LNCaP clone FGC (cell line): ENCODE data around the gene SLC25A26.

ENCODE experiments used
- DNase-seq: peaks from one replicate; pipeline ENCODE4 v3.0.0-alpha.2; 2011; ENCODE audit warnings: low read depth
- H3K4me3 ChIP-seq: 2 replicates; pipeline ENCODE4 v1.5.1; 2011; ENCODE audit warnings: mild to moderate bottlenecking, low read depth, low read length, control low read depth
- TF ChIP-seq, protein P1 (sequence below): IDR thresholded peaks from 2 replicates; pipeline ENCODE4 v1.5.1; 2012; ENCODE audit warnings: mild to moderate bottlenecking; ENCODE audit not compliant: control insufficient read depth, insufficient read depth; ENCODE audit errors: extremely low read depth

Gene SLC25A26

GRCh38 chr3:66265649-66266048 lies 44.8 kb downstream of the SLC25A26 start:
- DNase-seq, result no peak
- TF ChIP-seq, protein P1, sequence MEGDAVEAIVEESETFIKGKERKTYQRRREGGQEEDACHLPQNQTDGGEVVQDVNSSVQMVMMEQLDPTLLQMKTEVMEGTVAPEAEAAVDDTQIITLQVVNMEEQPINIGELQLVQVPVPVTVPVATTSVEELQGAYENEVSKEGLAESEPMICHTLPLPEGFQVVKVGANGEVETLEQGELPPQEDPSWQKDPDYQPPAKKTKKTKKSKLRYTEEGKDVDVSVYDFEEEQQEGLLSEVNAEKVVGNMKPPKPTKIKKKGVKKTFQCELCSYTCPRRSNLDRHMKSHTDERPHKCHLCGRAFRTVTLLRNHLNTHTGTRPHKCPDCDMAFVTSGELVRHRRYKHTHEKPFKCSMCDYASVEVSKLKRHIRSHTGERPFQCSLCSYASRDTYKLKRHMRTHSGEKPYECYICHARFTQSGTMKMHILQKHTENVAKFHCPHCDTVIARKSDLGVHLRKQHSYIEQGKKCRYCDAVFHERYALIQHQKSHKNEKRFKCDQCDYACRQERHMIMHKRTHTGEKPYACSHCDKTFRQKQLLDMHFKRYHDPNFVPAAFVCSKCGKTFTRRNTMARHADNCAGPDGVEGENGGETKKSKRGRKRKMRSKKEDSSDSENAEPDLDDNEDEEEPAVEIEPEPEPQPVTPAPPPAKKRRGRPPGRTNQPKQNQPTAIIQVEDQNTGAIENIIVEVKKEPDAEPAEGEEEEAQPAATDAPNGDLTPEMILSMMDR, result no peak

DNA sequence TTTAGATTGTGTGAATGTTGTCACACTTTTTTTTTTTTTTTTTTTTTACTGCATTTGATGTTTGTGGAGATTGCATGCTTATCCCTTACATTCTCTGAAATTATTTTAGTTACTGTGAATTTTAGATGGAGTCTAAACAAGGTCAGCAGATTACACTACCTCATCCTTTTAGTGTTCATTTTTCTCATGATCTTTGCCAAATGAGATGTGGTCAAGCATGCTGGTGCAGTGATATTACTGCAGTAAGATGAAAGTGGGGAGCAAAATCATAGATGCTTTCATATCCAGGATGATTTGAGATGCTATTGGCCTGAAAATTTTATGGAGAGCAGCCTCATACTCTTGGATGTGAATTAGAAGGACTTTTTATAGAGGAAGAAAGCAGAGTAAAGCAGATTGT lies 45.8 kb downstream of the SLC25A26 start:
- DNase-seq, result no peak
- TF ChIP-seq, protein P1, result no peak
- no peak overlapping the region for H3K4me3 ChIP-seq

More at GRCh38 chr3:66265649-66266048, 44.8 kb downstream of the SLC25A26 start:
- H3K4me3 ChIP-seq, result no peak overlapping the region

GRCh38 chr3:66267031-66267430 lies 46.2 kb downstream of the SLC25A26 start:
- no peak for DNase-seq
- no peak overlapping the region for H3K4me3 ChIP-seq
- TF ChIP-seq, protein P1, result no peak

DNA sequence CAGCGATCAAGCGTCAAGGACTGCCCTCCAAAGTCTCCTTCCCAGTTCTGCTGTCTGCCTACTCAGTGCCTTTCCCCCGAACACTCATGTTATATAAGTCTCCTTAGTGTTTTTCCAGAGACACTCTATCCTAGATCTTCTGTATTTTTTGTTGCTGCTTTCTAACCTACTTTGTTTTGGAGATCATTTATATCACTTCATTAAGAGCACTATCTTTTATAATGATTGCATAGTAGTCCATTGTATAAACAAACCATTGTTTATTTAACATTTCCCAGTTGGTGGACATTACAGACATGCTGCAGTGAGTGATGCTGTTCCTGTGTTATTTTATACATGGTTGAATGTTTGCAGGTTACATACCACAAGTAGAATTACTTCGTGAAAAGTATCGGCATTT lies 47.1 kb downstream of the SLC25A26 start:
- H3K4me3 ChIP-seq, result no peak overlapping the region
- TF ChIP-seq, protein P1, result no peak
- no peak for DNase-seq

- DNase-seq, result no peak
- H3K4me3 ChIP-seq, result no peak overlapping the region
- TF ChIP-seq, protein P1, result no peak
These were observed 48.1 kb downstream of the SLC25A26 start for GRCh38 chr3:66268864-66269263.

GRCh38 chr3:66269411-66269810 lies 48.6 kb downstream of the SLC25A26 start:
- DNase-seq, result no peak
- H3K4me3 ChIP-seq, result no peak overlapping the region
- TF ChIP-seq, protein P1, result no peak

DNA sequence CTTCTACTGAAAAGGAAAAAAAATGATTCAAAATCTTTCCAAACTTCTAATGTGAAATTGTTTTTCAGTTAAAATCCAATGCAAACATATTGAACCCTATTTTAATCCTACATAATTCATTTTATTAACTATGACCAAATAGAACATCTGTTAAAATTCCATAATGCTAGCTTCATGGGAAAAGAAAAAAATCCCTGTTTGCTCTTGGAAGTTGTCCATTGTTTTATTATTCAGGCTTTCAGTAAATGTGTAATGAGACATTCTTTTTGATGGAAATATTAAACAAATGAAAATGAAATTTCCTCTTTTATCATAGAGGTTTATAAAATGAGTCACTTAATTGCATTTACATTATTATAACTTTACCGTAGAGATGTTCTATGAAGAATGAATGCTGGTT lies 49.5 kb downstream of the SLC25A26 start:
- TF ChIP-seq, protein P1, result no peak
- no peak for DNase-seq
- H3K4me3 ChIP-seq, result no peak overlapping the region
